Measurements from ENCODE around the gene HDGF.

Gene HDGF

GRCh38 chr1:156744786-156745419, 6.6 kb downstream of the HDGF start:
- no peak for DNase-seq

- no peak for DNase-seq
These were observed 7.1 kb downstream of the HDGF start for GRCh38 chr1:156744344-156744743.

- DNase-seq = no peak
These were observed 7.8 kb downstream of the HDGF start for GRCh38 chr1:156743367-156744302.

- no peak for DNase-seq
These were observed 8.7 kb downstream of the HDGF start for GRCh38 chr1:156742801-156743200.

GRCh38 chr1:156742017-156742416, 9.5 kb downstream of the HDGF start:
- DNase-seq = no peak

GRCh38 chr1:156741481-156741983, 9.9 kb downstream of the HDGF start:
- DNase-seq = no peak

GRCh38 chr1:156740741-156741480, 10.6 kb downstream of the HDGF start, which contains the start of gene MRPL24:
MRPL24 (minus strand) TSS chr1:156741088; CDS start chr1:156738704, 2,384 bp downstream.
- peak; percentile 100 for DNase-seq

GRCh38 chr1:156740237-156740740, 11.2 kb downstream of the HDGF start:
- no peak for DNase-seq

- no peak for DNase-seq
These were observed 12.6 kb downstream of the HDGF start for GRCh38 chr1:156738916-156739315.

- DNase-seq = no peak
These were observed 13.1 kb downstream of the HDGF start for GRCh38 chr1:156738407-156738806.

GRCh38 chr1:156733989-156734584, 17.4 kb downstream of the HDGF start:
- DNase-seq = no peak

- DNase-seq = peak; percentile 98
These were observed 22.6 kb downstream of the HDGF start, which contains the start of gene ISG20L2 for GRCh38 chr1:156728599-156729462. ISG20L2 (minus strand) TSS chr1:156728766; CDS start chr1:156727652, 1,114 bp downstream.

GRCh38 chr1:156727926-156728598, 23.4 kb downstream of the HDGF start, which contains the start of gene METTL25B:
METTL25B (plus strand) TSS chr1:156728469; CDS start chr1:156729105, 636 bp downstream.
- DNase-seq = peak; percentile 87

GRCh38 chr1:156727492-156727891, 24.0 kb downstream of the HDGF start:
- DNase-seq = no peak

GRCh38 chr1:156726549-156727226, 24.8 kb downstream of the HDGF start:
- peak; percentile 71 for DNase-seq

- DNase-seq = peak; percentile 89
These were observed 25.7 kb downstream of the HDGF start for GRCh38 chr1:156725683-156726280.

- peak; percentile 65 for DNase-seq
These were observed 29.9 kb downstream of the HDGF start for GRCh38 chr1:156721535-156721934.

GRCh38 chr1:156721131-156721530, 30.3 kb downstream of the HDGF start:
- no peak for DNase-seq

- no peak for DNase-seq
These were observed 34.1 kb downstream of the HDGF start for GRCh38 chr1:156717351-156717750.
